ENCODE results near the gene MIX23. TPM values are rescaled to one million over a fixed set of nuclear protein-coding genes. Genes with fewer than 3 reads are reported as not detected.

MIX23 gene
- 33.2 TPM for total RNA-seq (ENCODE audit: unreplicated experiment)
- long read RNA-seq, transcript CCDC58-201 (5 exons, 720 nt): major isoform, 11 of 13 reads
- long read RNA-seq, partial matches to known transcripts: 0 of 13 reads
- long read RNA-seq, other reads (novel, unspliced or antisense): 0 of 13 reads

- TF ChIP-seq CTCF (IDR thresholded peaks at IDR 0.05; ENCODE audit: unreplicated experiment): no peak
- no peaks in the 10 kb centered on the region for H3K36me3 Mint-ChIP-seq (ENCODE audit: low read depth, unreplicated experiment)
- peak; percentile 87 for DNase-seq (ENCODE audit: low spot score)
- H3K27me3 Mint-ChIP-seq (ENCODE audit: unreplicated experiment): no peaks in the 10 kb centered on the region
- peak within 1 kb of the TSS; percentile 96 for H3K4me3 Mint-ChIP-seq (ENCODE audit: unreplicated experiment)
- H3K9me3 Mint-ChIP-seq (ENCODE audit: unreplicated experiment): no peaks in the 10 kb centered on the region
- H3K4me1 Mint-ChIP-seq (ENCODE audit: unreplicated experiment): peaks cover 17% of the 10 kb centered on the region
- H3K27ac Mint-ChIP-seq (ENCODE audit: unreplicated experiment): peak within 1 kb of the TSS; percentile 90
Measured at GRCh38 chr3:122382888-122383666, at the start of gene MIX23. Gene MIX23, minus strand, starts transcription at chr3:122383231. Its CDS starts 7 bp downstream, at chr3:122383224.

- no peak for DNase-seq (ENCODE audit: low spot score)
- no peak overlapping the region for H3K4me3 Mint-ChIP-seq (ENCODE audit: unreplicated experiment)
- peaks cover 2% of the 10 kb centered on the region for H3K27me3 Mint-ChIP-seq (ENCODE audit: unreplicated experiment)
- no peaks in the 10 kb centered on the region for H3K9me3 Mint-ChIP-seq (ENCODE audit: unreplicated experiment)
- peaks cover 7% of the 10 kb centered on the region for H3K4me1 Mint-ChIP-seq (ENCODE audit: unreplicated experiment)
- TF ChIP-seq CTCF (IDR thresholded peaks at IDR 0.05; ENCODE audit: unreplicated experiment): no peak
- H3K36me3 Mint-ChIP-seq (ENCODE audit: low read depth, unreplicated experiment): peaks cover 23% of the 10 kb centered on the region
- H3K27ac Mint-ChIP-seq (ENCODE audit: unreplicated experiment): no peak overlapping the region
Measured at GRCh38 chr3:122430371-122430770, 47.3 kb upstream of the MIX23 start.

DNA sequence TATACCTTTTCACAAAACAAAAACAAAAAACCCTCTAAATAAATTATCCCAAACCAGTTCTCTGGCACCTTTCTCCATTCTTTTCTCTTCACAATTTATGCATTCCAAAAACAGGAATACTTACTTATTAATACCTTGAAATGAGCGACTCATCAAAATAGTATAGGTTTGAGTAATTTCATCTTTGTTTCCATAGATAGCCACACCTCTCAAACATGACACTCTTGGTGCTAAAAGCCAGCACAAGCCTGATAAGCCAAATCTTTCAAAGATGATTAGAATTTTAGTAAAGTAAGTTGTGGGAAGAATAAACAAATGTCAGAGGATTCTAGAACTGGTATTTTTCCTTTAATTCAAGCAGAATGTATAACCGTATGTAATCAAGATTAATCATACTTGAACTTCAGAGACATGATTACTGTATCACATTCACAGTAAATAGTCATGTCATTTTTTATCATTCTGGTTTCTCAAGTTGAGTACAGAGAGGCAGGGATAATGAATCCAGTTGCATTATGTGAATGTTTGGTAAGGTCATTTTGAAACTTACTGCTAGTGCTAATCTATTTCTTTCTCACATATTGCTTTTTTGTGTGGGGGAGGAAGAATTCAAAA, 44.9 kb upstream of the MIX23 start:
- Mint-ChIP-seq H3K27ac (ENCODE audit: unreplicated experiment) (peak overlapping the region; percentile 28), H3K4me3 (ENCODE audit: unreplicated experiment) (no peak overlapping the region), H3K9me3 (ENCODE audit: unreplicated experiment) (no peaks in the 10 kb centered on the region), H3K36me3 (ENCODE audit: low read depth, unreplicated experiment) (peaks cover 12% of the 10 kb centered on the region), H3K27me3 (ENCODE audit: unreplicated experiment) (no peaks in the 10 kb centered on the region), H3K4me1 (ENCODE audit: unreplicated experiment) (peaks cover 7% of the 10 kb centered on the region)
- DNase-seq (ENCODE audit: low spot score): no peak
- TF ChIP-seq CTCF (IDR thresholded peaks at IDR 0.05; ENCODE audit: unreplicated experiment): no peak

DNA sequence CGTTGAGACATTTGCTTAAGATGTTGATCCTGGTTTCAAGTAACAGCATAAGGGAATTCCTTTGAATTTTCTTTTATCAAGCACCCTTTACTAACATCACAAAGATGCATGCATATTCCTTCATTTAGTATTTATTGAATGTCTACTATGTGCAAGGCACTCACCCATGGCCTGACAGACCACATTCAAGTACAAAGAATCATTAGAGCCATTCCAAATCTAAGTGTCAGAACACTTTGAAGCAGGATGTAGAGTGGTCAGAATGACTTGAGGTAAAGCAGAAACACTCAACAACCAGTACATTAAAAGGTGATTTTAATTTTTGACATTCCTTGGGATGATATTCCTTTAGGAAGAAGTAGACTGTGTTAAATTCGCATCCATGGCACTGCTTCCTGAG, 38.8 kb upstream of the MIX23 start:
- H3K36me3 Mint-ChIP-seq (ENCODE audit: low read depth, unreplicated experiment): peaks cover 9% of the 10 kb centered on the region
- no peak overlapping the region for H3K27ac Mint-ChIP-seq (ENCODE audit: unreplicated experiment)
- peaks cover 5% of the 10 kb centered on the region for H3K4me1 Mint-ChIP-seq (ENCODE audit: unreplicated experiment)
- no peaks in the 10 kb centered on the region for H3K27me3 Mint-ChIP-seq (ENCODE audit: unreplicated experiment)
- TF ChIP-seq CTCF (IDR thresholded peaks at IDR 0.05; ENCODE audit: unreplicated experiment): no peak
- no peak overlapping the region for H3K4me3 Mint-ChIP-seq (ENCODE audit: unreplicated experiment)
- no peaks in the 10 kb centered on the region for H3K9me3 Mint-ChIP-seq (ENCODE audit: unreplicated experiment)
- DNase-seq (ENCODE audit: low spot score): no peak

DNA sequence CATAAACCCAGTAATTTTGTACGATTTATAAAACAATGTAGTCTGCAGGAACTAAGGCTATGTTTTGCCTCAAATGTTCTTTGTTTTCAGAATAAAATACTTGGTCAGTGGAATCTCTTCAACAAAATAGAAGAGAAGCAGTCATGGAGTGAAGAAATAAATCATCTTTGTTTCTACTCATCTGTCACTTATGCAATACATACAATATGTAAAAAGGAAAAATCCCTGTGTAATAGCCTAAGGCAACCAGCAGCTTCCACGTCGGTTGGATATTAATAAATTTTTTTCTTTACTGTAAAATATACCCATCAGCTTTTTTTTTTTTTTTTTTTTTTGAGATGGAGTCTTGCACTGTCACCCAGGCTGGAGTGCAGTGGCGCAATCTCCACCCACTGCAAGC, 38.1 kb upstream of the MIX23 start:
- no peak overlapping the region for H3K4me3 Mint-ChIP-seq (ENCODE audit: unreplicated experiment)
- no peak for DNase-seq (ENCODE audit: low spot score)
- H3K27me3 Mint-ChIP-seq (ENCODE audit: unreplicated experiment): peaks cover 3% of the 10 kb centered on the region
- peaks cover 4% of the 10 kb centered on the region for H3K36me3 Mint-ChIP-seq (ENCODE audit: low read depth, unreplicated experiment)
- H3K4me1 Mint-ChIP-seq (ENCODE audit: unreplicated experiment): peaks cover 9% of the 10 kb centered on the region
- no peak overlapping the region for H3K27ac Mint-ChIP-seq (ENCODE audit: unreplicated experiment)
- TF ChIP-seq CTCF (IDR thresholded peaks at IDR 0.05; ENCODE audit: unreplicated experiment): no peak
- H3K9me3 Mint-ChIP-seq (ENCODE audit: unreplicated experiment): no peaks in the 10 kb centered on the region
